Bronchial epithelial cell (primary cell): ENCODE measurements around the gene GPR12. TPM values are rescaled to one million over a fixed set of nuclear protein-coding genes. Genes with fewer than 3 reads are reported as not detected.
A peak's percentile ranks its signal among the peaks of the same experiment; 100 is the strongest.

Source experiments
- DNase-seq: peaks from one replicate; pipeline ENCODE4 v3.0.0-alpha.2; 2010; ENCODE audit warnings: low read depth
- FAIRE-seq: peaks from 2 replicates; lab custom pipeline; 2011; peaks lifted over from hg19 to GRCh38; lab: Jason Lieb, UNC
- H3K27me3 ChIP-seq: 2 replicates; pipeline ENCODE4 v1.5.1; 2011; ENCODE audit warnings: low read length; ENCODE audit not compliant: control insufficient read depth, insufficient read depth
- H3K36me3 ChIP-seq: 2 replicates; pipeline ENCODE4 v1.5.1; 2011; ENCODE audit warnings: low read length; ENCODE audit not compliant: control insufficient read depth, insufficient read depth
- H3K4me3 ChIP-seq: 2 replicates; pipeline ENCODE4 v1.5.1; 2011; ENCODE audit warnings: mild to moderate bottlenecking, low read depth, low read length, control low read depth
- CTCF ChIP-seq: IDR thresholded peaks from 2 replicates; pipeline ENCODE4 v1.5.1; 2011; ENCODE audit warnings: mild to moderate bottlenecking, moderate library complexity, low read length, control low read depth, inconsistent platforms; ENCODE audit not compliant: insufficient read depth, severe bottlenecking
- total RNA-seq: library from RNA; depleted of rRNA; stranded (reverse); fragments of >200 nt; gene quantifications from 2 replicates; pipeline ENCODE4 v1.2.1, GENCODE V29; 2014

GPR12 gene
- total RNA-seq, 1 donor from 2014 or later: not detected

- Histone ChIP-seq H3K4me3 (no peak overlapping the region), H3K27me3 (no peaks in the 10 kb centered on the region), H3K36me3 (no peaks in the 10 kb centered on the region)
- DNase-seq (no peak), FAIRE-seq (no peak)
- no peak for TF ChIP-seq CTCF
Observed at GRCh38 chr13:26785838-26786630, 25.4 kb upstream of the GPR12 start.

- no peak for FAIRE-seq
- Histone ChIP-seq H3K36me3 (no peaks in the 10 kb centered on the region), H3K4me3 (no peak overlapping the region), H3K27me3 (no peaks in the 10 kb centered on the region)
- no peak for DNase-seq
- TF ChIP-seq CTCF: no peak
Observed at GRCh38 chr13:26784704-26785639, 24.4 kb upstream of the GPR12 start.

GRCh38 chr13:26780411-26780810 lies 19.8 kb upstream of the GPR12 start:
- Histone ChIP-seq H3K4me3 (no peak overlapping the region), H3K27me3 (no peaks in the 10 kb centered on the region), H3K36me3 (no peaks in the 10 kb centered on the region)
- DNase-seq (no peak), FAIRE-seq (no peak)
- TF ChIP-seq CTCF: no peak

GRCh38 chr13:26779321-26779720 lies 18.7 kb upstream of the GPR12 start:
- H3K36me3 ChIP-seq: no peaks in the 10 kb centered on the region
- no peaks in the 10 kb centered on the region for H3K27me3 ChIP-seq
- no peak for DNase-seq
- no peak for TF ChIP-seq CTCF
- FAIRE-seq: no peak
- H3K4me3 ChIP-seq: no peak overlapping the region

GRCh38 chr13:26772531-26772930 lies 11.9 kb upstream of the GPR12 start:
- DNase-seq (no peak), FAIRE-seq (peak; percentile 36)
- no peak for TF ChIP-seq CTCF
- H3K36me3 ChIP-seq: no peaks in the 10 kb centered on the region
- H3K27me3 ChIP-seq: no peaks in the 10 kb centered on the region
- H3K4me3 ChIP-seq: no peak overlapping the region
